HTR-8/SVneo (cell line): ENCODE results near the gene PPBP.
"Not testable (repeated sequence)": the region's sequence is repeated elsewhere in the genome, so short reads cannot be mapped to it uniquely, and the experiment has no call there.

ENCODE experiments used
- DNase-seq: peaks from one replicate; pipeline ENCODE4 v3.0.0; 2011; ENCODE audit warnings: low spot score, mixed read lengths; ENCODE audit not compliant: insufficient read length
- FAIRE-seq: peaks from 2 replicates; lab custom pipeline; 2011; peaks lifted over from hg19 to GRCh38; lab: Jason Lieb, UNC

The PPBP gene

GRCh38 chr4:73952352-73952751 lies 35.6 kb downstream of the PPBP start:
- DNase-seq (no peak), FAIRE-seq (no peak)

- DNase-seq, FAIRE-seq: not testable (repeated sequence)
These were observed 37.5 kb downstream of the PPBP start for GRCh38 chr4:73950376-73950920.

GRCh38 chr4:73948990-73949706 lies 38.8 kb downstream of the PPBP start:
- FAIRE-seq (no peak), DNase-seq (no peak)

- no peak for FAIRE-seq
- DNase-seq, result no peak
These were observed 39.7 kb downstream of the PPBP start for GRCh38 chr4:73948291-73948690.

GRCh38 chr4:73947239-73947985 lies 40.6 kb downstream of the PPBP start:
- FAIRE-seq (no peak), DNase-seq (no peak)

GRCh38 chr4:73945674-73946449 lies 42.1 kb downstream of the PPBP start:
- DNase-seq, result no peak
- FAIRE-seq, result no peak

GRCh38 chr4:73945140-73945539 lies 42.9 kb downstream of the PPBP start:
- DNase-seq (no peak), FAIRE-seq (no peak)

GRCh38 chr4:73944061-73944875 lies 43.7 kb downstream of the PPBP start:
- DNase-seq (no peak), FAIRE-seq (no peak)

GRCh38 chr4:73943555-73943954 lies 44.4 kb downstream of the PPBP start:
- DNase-seq, result no peak

GRCh38 chr4:73936969-73937368 lies 51.0 kb downstream of the PPBP start:
- DNase-seq (no peak), FAIRE-seq (no peak)

More at GRCh38 chr4:73943555-73943954, 44.4 kb downstream of the PPBP start:
- no peak for FAIRE-seq
